Stomach smooth muscle (tissue), 2 donors: ENCODE data around the gene ABCA4.

ENCODE experiments used
- H3K27ac ChIP-seq: one replicate; pipeline ENCODE4 v1.7.0; 2013; ENCODE audit warnings: mild to moderate bottlenecking, low read length, inconsistent platforms
- H3K27me3 ChIP-seq, 2 donors: one replicate each; pipeline ENCODE4 v1.7.0; 2013; ENCODE audit warnings: low read length in 2 of 2; ENCODE audit not compliant: insufficient read depth in 2 of 2, control insufficient read depth in 1 of 2
- H3K36me3 ChIP-seq, 2 donors: one replicate each; pipeline ENCODE4 v1.7.0; 2013; ENCODE audit warnings: low read length in 2 of 2; ENCODE audit not compliant: control insufficient read depth in 2 of 2, insufficient read depth in 2 of 2
- H3K4me1 ChIP-seq: one replicate; pipeline ENCODE4 v1.7.0; 2013; ENCODE audit warnings: low read length; ENCODE audit not compliant: control insufficient read depth, insufficient read depth
- H3K4me3 ChIP-seq, 2 donors: one replicate each; pipeline ENCODE4 v1.7.0; 2013; ENCODE audit warnings: low read length in 2 of 2
- H3K9ac ChIP-seq, 2 donors: one replicate each; pipeline ENCODE4 v1.7.0; 2013; ENCODE audit warnings: low read length in 2 of 2, mild to moderate bottlenecking in 1 of 2
- H3K9me3 ChIP-seq, 2 donors: one replicate each; pipeline ENCODE4 v1.7.0; 2013; ENCODE audit warnings: low read length in 2 of 2; ENCODE audit not compliant: control insufficient read depth in 2 of 2
- donor health status: healthy.
- donor health status: Pancreatic carcinoma.

Gene ABCA4

DNA sequence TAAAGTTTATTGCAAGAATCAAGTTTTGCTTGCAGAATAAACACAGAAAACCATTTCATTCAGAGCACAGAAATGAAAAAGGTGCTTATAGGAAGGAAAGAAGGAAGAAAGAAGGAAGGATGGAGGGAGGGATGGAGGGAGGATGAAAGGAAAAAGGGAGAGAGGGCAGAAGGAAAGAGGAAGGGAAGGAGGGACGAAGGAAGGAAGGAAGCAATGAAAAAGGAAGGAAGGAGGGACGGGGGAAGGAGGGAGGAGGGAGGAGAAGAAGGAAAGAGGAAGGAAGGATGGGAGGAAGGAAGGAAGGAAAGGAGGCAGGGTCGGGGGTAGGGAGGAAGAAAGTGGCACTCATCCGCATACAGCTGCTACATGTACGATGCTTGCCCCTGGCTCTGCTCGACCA is 106.9 kb downstream of the ABCA4 start:
- peaks cover 0 to 4% of the 10 kb centered on the region in 2 donors for H3K27me3 ChIP-seq
- H3K36me3 ChIP-seq, result no peaks in the 10 kb centered on the region
- no peaks in the 10 kb centered on the region for H3K4me1 ChIP-seq
- no peaks in the 10 kb centered on the region for H3K9me3 ChIP-seq
- no peak overlapping the region for H3K27ac ChIP-seq
- no peak overlapping the region for H3K9ac ChIP-seq
- H3K4me3 ChIP-seq, result no peak overlapping the region

DNA sequence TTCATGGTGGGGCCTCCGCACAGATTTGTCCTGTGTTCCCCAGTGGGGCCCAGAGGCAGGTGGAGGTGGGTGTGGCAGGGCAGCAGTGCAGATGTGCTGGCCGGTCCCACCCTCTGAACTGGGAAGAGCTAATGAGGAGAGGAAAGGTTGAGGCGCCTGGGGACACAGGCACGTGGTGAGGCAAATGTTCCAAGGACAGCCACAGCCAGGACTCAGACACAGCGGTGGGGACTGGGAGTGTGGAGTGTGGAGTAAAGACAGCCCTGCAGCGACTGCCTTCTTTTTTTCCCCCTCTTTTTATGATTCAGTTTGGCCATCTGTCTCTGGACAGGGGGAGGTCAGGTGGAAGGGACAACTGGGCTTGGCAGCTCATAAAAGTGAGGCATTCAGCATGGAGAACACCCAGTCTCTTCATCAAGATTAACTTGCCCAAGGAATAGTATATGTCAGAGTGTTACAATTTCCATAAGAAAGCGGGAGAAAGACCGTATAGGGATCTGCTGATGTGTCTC is 107.5 kb downstream of the ABCA4 start:
- Histone ChIP-seq H3K9ac (no peak overlapping the region), H3K27me3 (peaks cover 0 to 4% of the 10 kb centered on the region in 2 donors), H3K9me3 (no peaks in the 10 kb centered on the region), H3K4me3 (no peak overlapping the region), H3K36me3 (no peaks in the 10 kb centered on the region), H3K27ac (no peak overlapping the region), H3K4me1 (no peaks in the 10 kb centered on the region)

DNA sequence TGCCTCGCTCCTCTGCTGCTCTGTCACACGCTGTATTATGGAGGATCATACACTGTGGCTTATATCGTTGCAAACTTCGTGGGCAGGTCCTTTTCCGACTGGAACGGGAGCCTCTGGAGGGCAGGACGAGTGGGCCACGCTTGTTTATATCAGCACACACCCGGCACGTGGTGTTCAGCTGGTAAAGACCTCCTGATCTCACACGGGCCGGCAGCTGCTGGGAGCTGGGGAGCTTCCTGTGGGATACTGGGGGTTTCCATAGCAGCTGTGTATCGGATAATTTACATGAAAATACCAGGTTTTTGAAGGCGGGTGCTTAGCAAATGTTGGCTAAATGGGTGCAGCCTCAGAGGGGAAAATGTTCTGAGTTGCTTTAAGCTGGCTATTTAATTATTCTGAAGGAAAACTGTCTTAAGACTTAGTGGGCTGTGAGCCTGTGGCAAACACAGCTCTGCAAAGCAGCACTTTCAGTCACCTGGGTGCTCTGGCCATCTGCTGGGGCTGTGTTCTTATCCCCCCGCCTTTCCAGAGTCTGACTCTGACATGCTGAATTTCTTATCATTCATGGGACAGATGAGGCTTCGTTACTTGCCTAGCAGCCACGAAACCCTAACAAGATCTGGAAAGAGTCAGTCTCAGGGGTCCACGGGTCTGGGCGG is 108.1 kb downstream of the ABCA4 start:
- no peaks in the 10 kb centered on the region for H3K4me1 ChIP-seq
- no peaks in the 10 kb centered on the region for H3K9me3 ChIP-seq
- H3K36me3 ChIP-seq, result no peaks in the 10 kb centered on the region
- H3K9ac ChIP-seq, result no peak overlapping the region
- H3K27ac ChIP-seq, result no peak overlapping the region
- no peak overlapping the region for H3K4me3 ChIP-seq
- peaks cover 0 to 4% of the 10 kb centered on the region in 2 donors for H3K27me3 ChIP-seq

DNA sequence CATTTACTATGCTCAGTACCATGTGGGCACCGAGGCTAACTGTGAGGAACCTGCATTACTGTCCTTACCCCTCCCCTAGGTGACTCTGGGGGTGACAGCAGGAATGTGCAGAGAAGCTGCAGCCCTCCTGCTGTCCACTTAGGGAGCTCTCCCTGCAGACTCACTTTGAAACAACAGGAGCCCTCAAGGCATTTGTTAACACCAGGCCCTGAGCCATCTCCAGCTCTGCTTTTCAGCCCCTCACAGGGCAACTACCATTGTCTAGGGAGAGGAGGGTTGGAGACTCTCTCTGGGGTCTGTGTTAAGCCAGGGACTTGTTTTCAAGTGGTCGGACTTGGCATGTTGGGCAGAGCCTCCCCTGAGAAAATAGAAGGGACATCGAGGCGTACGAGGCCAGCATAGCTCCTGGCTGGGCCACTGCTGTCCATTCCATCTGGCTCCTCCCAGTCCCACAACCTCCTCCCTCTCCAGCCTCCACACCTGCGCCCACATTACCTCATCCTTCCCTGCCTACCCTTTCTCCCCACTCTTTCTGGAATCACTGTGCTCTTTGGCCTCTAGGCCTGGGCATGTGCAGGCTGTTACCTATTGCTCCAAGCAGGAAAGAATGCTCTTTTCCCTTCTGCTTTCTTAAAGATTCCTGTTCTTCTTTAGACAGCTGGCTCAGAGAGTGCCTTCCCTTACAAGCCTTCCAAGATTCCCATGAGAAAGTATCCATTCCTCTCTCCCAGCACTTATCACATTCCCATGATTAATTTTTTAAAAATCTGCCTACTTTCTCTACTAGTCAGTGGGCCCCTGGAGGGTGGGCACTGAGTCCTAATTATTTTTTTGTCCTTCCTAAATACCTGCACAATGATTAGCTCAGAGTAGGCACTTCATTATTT is 109.0 kb downstream of the ABCA4 start:
- Histone ChIP-seq H3K36me3 (no peaks in the 10 kb centered on the region), H3K4me1 (no peaks in the 10 kb centered on the region), H3K27me3 (peaks cover 0 to 4% of the 10 kb centered on the region in 2 donors), H3K9me3 (no peaks in the 10 kb centered on the region), H3K9ac (no peak overlapping the region), H3K4me3 (no peak overlapping the region), H3K27ac (no peak overlapping the region)

DNA sequence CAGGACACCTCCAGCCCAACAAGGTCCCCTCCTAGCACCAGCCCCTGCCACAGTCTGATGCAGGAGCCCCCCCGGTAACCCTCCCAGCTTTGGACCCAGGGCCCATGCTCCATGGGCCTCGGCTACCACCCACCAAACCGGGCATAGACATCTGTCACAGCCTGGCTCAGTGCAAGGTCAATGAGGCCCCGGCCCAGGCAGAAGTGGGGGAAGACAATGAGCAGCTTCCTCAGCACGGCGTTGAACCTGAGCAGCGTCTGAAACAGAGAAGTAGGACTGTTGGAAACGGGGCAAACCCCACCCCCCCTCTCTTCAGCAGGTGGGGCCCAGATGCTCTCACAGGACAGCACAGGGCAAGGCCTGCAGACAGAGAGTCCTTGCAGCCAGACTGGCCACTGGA is 109.8 kb downstream of the ABCA4 start:
- H3K4me1 ChIP-seq, result no peaks in the 10 kb centered on the region
- H3K27ac ChIP-seq, result no peak overlapping the region
- H3K9me3 ChIP-seq, result no peaks in the 10 kb centered on the region
- no peaks in the 10 kb centered on the region for H3K36me3 ChIP-seq
- H3K9ac ChIP-seq, result no peak overlapping the region
- H3K4me3 ChIP-seq, result no peak overlapping the region
- H3K27me3 ChIP-seq, result peaks cover 0 to 4% of the 10 kb centered on the region in 2 donors

DNA sequence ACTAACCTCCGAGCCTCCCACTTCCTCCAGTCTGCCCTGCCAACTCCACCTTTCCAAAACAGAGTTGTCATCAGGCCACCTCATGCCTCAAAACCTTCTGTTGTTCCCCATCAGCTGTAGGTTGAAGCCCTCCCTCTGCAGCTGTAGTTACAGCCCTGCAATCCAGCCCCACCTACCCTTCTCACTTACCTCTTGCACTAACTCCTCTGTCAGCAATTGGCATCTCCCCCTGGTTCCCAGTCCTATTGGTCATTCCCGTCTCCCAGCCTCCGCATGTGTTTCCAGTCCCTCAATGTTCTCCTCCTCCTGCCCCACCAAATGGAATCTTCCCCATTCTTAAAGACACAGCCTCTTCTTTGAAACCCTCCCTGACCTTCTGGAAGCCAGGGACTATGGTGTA is 111.6 kb downstream of the ABCA4 start:
- H3K9me3 ChIP-seq, result no peaks in the 10 kb centered on the region
- no peak overlapping the region for H3K4me3 ChIP-seq
- H3K27me3 ChIP-seq, result peaks cover 0 to 4% of the 10 kb centered on the region in 2 donors
- no peaks in the 10 kb centered on the region for H3K4me1 ChIP-seq
- no peaks in the 10 kb centered on the region for H3K36me3 ChIP-seq
- H3K27ac ChIP-seq, result no peak overlapping the region
- no peak overlapping the region for H3K9ac ChIP-seq

DNA sequence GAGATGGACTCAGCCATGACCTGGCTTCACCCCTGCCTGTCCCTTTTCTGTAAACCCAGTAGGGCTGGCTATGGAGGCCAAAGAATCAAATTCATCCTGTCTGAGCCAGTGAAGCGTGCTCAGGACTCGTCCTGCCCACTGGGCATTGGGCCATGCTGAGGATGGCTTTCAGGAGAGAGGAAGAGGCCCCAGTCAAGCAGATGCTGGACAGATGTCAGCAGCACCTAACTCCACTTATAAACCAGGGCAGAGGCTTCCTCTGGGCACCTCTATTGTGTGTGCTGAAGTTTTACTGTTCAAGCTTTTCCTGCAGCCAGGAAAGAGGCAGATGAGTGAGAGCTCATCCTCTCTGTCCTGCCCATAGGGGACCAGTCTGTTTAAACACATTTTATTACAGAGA is 114.3 kb downstream of the ABCA4 start:
- Histone ChIP-seq H3K27ac (no peak overlapping the region), H3K9ac (no peak overlapping the region), H3K27me3 (no peaks in the 10 kb centered on the region), H3K9me3 (no peaks in the 10 kb centered on the region), H3K4me3 (no peak overlapping the region), H3K36me3 (no peaks in the 10 kb centered on the region), H3K4me1 (no peaks in the 10 kb centered on the region)

DNA sequence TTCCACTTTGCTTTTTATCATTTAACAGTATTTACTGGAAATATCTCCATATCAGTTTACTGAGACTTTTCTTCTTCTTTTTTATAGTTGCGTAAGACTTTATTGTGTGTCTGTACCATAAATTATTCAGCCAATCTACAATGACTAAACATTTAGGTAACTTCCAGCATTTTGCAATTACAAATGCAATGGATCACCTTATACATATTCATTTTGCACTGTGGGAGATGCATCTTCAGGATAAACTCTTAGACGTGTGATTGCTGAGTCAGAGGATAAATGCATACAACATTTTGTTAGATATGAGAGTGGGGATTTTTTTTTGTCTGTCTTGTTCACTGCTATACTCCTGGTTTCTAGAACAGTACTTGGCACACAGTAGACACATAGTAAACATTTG is 116.0 kb downstream of the ABCA4 start:
- no peaks in the 10 kb centered on the region for H3K9me3 ChIP-seq
- H3K36me3 ChIP-seq, result no peaks in the 10 kb centered on the region
- no peaks in the 10 kb centered on the region for H3K4me1 ChIP-seq
- H3K9ac ChIP-seq, result no peak overlapping the region
- H3K4me3 ChIP-seq, result no peak overlapping the region
- H3K27me3 ChIP-seq, result no peaks in the 10 kb centered on the region
- H3K27ac ChIP-seq, result no peak overlapping the region

DNA sequence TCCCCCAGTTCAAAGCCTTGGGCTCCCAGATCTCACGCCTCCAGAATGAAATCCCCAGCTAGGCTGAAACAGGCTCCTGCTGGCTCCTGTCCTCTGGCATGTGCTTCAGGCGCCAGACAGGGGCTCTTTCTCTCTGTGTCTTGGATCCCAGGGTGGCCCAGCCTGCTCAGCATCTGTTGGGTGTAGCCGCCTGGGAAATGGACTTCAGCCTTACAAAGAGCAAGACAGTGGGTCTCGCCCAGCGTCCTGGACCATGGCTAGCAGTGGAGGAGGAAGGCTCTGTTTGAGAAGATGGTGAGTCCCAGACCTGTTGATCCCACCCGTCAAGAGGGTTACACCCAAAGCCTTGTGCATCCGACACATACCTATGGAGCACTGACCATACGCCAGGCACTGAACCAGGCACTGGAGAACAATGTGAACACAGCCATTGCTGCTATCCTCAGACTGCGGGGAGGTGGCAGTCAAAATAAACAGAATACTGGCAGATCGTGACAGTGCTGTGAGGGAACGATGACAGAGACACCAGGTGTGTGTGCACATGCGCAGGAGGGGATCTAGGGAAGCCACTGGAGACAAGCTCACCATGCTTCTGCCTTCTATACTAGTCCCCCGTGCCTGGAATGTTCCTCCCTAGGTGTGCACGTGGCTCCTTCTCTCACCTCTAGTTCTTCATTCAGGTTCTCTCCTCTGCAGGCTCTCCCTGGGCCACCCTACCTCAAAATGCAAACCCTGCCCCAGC is 118.7 kb downstream of the ABCA4 start:
- Histone ChIP-seq H3K27ac (no peak overlapping the region), H3K27me3 (no peaks in the 10 kb centered on the region), H3K9me3 (no peaks in the 10 kb centered on the region), H3K4me3 (no peak overlapping the region), H3K9ac (no peak overlapping the region), H3K36me3 (no peaks in the 10 kb centered on the region), H3K4me1 (no peaks in the 10 kb centered on the region)

DNA sequence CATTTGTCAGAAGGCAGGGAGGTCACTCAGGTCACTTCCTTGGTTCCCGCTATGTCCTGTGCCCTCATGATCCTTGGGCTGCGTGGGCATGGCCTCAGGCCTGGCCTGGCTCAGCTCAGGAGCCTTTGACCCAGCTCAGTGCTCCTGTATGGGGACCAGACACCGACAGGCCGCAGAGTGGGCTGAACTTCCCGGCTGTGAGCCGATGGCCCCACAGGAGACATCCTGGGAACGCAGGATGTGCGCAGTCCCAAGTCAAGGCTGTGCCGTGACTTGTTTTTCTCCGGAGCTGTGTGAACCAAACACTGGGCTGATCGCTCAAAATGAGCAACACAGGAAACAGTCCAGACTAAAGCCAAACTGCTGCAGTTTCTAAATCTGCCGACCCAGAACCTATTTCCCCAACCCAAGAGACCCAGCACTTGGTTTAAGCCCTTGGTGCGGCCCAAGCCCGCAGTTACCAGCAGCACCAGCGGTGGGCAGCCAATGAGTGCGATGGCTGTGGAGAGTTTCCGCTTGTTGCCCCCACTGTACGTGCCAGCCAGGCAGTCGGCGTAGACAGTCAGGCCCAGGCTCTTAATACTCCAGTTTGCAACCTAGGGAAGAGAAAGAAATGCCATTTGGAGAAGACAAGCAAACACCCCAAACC is 119.4 kb downstream of the ABCA4 start:
- Histone ChIP-seq H3K9ac (no peak overlapping the region), H3K4me1 (no peaks in the 10 kb centered on the region), H3K27ac (no peak overlapping the region), H3K9me3 (no peaks in the 10 kb centered on the region), H3K36me3 (no peaks in the 10 kb centered on the region), H3K4me3 (no peak overlapping the region), H3K27me3 (no peaks in the 10 kb centered on the region)
